Lung microvascular endothelial cell (primary cell): ENCODE data around the gene RPGR. TPM values are rescaled to one million over a fixed set of nuclear protein-coding genes. Genes with fewer than 3 reads are reported as not detected.
A peak's percentile ranks its signal among the peaks of the same experiment; 100 is the strongest.

ENCODE experiments used
- DNase-seq, 2 donors: peaks; one replicate each; pipeline versions ENCODE4 v3.0.0 to v3.0.0-alpha.2; 2010; ENCODE audit warnings: low read depth in 2 of 2
- total RNA-seq: library from RNA; depleted of rRNA; stranded (reverse); fragments of >200 nt; gene quantifications from 2 replicates; pipeline ENCODE4 v1.2.1, GENCODE V29; 2014

RPGR gene
- total RNA-seq, 1 donor from 2014 or later: 44.8 TPM

- no peak for DNase-seq
Measured at GRCh38 chrX:38332505-38332904, 5.2 kb upstream of the RPGR start.

GRCh38 chrX:38327775-38328081, 419 bp upstream of the RPGR start:
- DNase-seq: no peak

DNA sequence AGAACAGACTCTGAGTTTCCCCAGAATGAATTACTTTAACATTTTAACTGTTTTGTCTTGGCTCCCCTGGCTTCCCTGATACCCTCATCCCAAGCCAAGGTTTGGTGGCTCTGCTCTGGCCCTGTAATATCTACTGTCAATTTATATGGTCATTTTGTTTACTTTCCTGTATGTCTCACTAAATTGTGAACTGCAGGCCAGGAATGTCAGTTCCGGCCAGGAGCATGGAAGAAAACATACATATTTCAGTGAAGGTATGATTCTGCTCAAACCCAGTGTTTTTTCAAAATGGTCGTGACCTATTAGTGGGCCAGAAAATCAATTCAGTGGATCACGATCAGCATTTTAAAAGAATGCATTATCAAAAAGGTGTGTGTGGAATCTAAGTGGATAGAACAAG, 1.2 kb downstream of the RPGR start:
- peak; percentile 34 to 59 for DNase-seq

DNA sequence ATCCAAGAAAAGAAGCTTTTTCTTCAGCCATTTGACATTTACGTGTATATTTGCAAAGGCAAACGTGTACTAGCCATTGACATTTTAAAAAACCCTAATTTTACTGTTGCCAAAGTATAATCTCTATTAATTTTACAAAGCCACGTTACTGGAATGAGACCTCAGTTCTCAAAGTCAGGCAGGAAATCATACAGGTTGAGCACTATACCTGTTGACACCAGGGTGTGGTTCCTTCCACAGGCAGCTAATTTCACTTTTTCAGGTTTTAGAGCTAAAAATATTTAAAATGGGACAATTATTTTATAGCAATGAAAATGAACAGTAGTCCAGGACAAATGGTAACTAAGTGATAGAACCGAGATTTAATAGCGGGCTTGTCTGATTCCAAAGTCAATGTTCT, 6.5 kb downstream of the RPGR start:
- DNase-seq: no peak

DNA sequence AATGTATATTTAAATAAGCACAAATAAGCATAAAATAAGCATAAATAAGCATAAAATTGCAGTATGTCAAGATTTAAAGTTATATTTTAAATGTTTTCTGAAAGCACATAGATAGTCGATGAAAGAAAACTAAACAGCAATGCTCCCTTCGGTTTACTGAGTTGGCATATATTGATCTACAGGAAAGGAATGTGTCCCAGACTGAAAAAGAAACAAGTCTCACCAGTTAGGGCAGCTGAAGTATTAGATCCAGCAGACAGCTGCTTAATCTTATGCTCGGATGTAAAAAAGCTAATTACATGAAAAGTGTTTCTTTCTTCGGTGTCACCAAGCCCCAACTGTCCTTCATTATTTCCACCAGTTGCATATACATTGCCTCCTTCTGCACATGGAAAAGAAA, 8.7 kb downstream of the RPGR start:
- DNase-seq: no peak

- DNase-seq: no peak
Measured at GRCh38 chrX:38318196-38318595, 9.1 kb downstream of the RPGR start.

GRCh38 chrX:38315186-38315585, 12.1 kb downstream of the RPGR start:
- no peak for DNase-seq

- peak in 1 of 2 donors; percentile 18 for DNase-seq
Measured at GRCh38 chrX:38313190-38313589, 14.1 kb downstream of the RPGR start.

DNA sequence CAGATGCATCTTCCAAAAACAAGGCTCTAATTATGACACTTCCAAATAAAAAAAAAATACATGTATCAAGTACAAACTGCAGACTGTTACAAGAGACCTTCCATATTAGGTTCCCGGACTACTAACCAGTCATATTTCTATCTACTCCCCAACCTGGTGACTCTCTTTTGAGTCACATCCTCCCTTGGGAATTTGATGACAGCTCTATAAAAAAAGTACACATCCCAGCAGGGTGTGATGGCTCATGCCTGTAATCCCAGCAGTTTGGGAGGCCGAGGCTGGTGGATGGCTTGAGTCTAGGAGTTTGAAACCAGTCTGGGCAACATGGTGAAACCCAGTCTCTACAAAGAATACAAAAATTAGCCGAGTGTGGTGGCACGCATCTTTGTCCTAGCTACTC, 14.9 kb downstream of the RPGR start:
- peak; percentile 65 to 80 for DNase-seq

- DNase-seq: peak in 1 of 2 donors; percentile 37
Measured at GRCh38 chrX:38311743-38312142, 15.6 kb downstream of the RPGR start.

DNA sequence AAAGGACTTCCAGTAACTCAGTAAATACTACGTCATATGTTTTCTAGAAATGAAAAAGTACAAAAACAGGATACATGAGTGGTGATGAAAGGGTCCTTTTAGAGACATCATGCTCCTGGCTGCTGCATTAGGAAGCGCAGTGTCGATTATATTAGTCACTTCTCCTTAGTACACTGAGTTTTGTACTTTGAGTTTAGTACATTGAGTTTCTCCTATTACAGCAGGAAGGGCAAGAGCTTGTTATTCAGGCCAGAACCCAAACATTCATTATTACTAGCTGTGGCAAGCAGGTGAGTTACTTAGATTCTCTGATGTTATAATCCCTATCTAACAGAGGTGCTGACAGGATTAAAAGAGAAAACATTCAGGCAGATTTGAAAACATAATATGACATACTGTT, 21.3 kb downstream of the RPGR start:
- peak; percentile 87 to 89 for DNase-seq

DNA sequence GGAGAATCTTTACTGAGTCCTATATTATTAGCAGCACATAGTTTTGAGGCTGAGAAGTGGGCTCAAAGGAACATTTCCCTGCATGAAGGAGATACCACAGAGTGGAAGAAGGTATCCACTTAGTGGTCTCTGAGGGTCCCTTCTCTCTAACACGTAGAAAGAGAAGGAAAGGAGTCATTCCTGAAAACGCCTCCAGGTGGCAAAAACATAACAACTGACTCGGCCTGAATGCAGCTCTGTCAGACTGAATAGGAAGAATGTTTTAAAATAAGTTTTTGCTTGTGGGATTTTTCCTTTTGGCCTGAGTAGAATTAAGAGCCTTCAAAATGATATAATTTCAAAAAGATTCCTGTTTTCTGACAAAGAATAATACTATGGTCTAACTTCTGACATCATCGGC, 23.3 kb downstream of the RPGR start:
- DNase-seq: peak; percentile 58 to 73

- DNase-seq: peak in 1 of 2 donors; percentile 31
Measured at GRCh38 chrX:38293741-38294140, 33.6 kb downstream of the RPGR start.

DNA sequence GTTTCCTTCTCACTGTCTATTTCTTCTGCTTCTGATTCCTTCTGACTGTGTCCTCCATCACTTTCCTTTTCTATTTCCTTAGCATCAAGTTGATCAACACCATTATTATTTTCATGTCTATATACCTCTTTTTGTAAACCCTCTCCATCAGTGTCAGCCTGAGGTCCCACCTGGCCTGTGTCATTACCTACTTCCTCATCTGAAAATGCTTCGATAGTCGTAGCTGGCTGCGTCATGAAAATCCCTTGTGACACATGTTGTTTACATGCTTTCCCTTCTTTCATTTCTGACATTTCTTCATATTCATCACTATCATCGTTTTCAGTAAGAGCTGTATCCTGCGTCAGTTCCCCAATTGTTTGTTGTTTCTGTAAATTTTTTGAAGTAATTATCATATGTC, 39.6 kb downstream of the RPGR start:
- no peak for DNase-seq

- DNase-seq: no peak
Measured at GRCh38 chrX:38285649-38286048, 41.7 kb downstream of the RPGR start.

GRCh38 chrX:38282049-38282448, 45.3 kb downstream of the RPGR start:
- peak; percentile 24 to 56 for DNase-seq

DNA sequence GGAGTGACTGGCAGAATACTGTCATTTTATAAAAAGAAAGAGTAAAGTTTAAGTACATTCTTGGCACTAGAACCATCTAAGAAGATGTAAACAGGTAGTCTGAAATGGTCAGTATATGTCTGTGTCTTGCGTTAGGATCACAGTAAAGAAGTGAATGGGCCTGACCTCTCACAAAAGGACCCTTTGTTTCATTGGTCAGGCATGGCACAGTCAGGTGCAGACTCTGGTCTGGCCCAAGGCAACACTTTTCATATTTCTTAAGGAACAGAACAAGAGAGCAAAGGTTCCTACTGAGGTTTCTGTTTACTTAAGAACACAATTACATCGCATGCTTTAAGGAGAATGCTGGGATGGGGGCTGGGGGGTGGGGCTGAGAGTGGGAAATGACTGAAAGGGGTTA, 48.1 kb downstream of the RPGR start:
- no peak for DNase-seq

DNA sequence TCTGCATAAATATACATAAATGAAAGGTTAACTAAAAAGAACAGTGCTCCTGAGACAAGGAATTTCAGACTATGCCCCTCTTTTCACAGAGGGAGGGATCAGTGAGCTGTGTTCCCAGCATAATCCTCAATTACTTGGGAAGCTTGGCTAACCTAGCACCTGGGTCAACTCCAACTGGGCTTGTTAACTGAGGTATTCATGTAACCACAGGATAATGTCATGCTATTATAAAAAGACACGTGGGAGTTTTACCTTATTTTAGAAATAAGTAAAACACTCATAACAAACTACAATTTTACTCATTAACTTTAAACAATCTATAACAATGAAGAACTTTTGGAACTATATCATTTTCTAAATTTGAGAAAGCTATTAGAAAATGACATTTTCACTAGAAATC, 48.6 kb downstream of the RPGR start:
- DNase-seq: no peak

GRCh38 chrX:38277802-38278201, 49.5 kb downstream of the RPGR start:
- DNase-seq: peak in 1 of 2 donors; percentile 8

DNA sequence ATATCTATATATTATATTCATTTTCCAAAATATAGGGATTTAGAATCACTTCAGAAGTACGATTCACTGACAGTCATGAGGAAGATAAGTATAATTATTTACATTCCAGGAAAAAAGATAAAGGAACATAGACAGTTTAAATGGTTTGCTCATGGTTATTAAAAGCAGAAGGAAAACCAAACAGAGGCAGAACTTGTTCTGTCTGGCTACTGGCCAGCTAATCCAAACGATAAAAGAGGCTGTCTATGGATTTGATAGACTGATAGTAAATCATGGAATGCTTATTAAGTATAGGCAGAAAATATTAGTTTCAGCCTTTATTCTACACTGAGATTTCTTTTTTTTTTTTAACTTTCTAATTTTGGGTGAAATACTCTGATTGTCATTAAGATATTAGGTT, 50.2 kb downstream of the RPGR start:
- peak; percentile 11 to 49 for DNase-seq

- DNase-seq: no peak
Measured at GRCh38 chrX:38276089-38276488, 51.2 kb downstream of the RPGR start.

GRCh38 chrX:38275615-38276014, 51.7 kb downstream of the RPGR start:
- peak; percentile 10 to 68 for DNase-seq

DNA sequence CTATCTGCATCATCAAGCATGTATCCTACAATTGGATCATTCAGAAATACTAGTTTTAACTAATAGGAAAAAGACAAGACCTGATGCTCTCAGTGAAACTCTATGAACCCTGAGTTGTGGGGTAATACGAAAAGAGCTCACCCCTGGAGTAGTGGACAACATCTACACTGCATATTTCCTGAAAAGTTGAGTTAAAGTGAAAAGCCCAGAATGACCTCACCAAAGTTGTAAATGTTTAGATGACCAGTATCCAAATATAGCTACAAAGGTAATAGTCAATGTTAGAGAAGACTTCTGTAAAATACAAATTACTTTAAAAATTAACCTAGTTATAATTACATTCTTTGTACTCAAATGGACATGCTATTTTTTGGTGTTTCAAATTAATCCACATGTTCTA, 53.9 kb downstream of the RPGR start:
- no peak for DNase-seq

DNA sequence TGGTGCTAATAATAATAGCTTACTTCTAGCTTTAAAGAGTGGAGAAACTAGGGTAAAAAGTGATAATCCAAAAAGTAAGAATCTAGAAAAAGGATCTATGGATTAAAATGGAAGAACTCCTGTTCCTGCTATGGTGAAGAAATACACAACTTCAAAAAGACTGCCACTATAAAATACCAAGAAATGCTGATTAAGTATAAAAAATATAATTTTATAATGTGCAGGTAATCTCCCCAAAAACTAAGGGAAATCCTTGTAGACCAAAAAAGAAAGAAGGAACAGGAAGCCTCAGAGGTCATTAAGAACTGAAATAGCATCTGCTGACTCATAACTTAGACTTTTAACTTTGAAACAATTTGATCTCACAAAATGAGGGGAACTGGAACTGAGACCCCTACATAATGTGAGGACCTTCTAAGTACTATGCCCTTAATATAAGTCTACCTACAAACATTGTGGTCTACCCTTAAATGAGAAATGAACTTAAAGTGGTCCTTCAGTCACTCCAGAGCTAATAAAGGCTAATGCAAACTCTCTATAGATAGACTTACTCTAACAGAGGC, 56.1 kb downstream of the RPGR start:
- DNase-seq: no peak
